PC-3 (cell line): Measurements from ENCODE around the gene IRAG1. TPM values are rescaled to one million over a fixed set of nuclear protein-coding genes. Genes with fewer than 3 reads are reported as not detected.

ENCODE experiments used
- ATAC-seq: fragments of 200-7000 bp; cut with Tn5 transposase; 2 replicates; pipeline ENCODE4 v1.9.1; 2020; ENCODE audit warnings: mild to moderate bottlenecking, moderate library complexity
- BruUV-seq: library from RNA; stranded (reverse); fragments of 400-500 nt; replicated peaks from 2 replicates; lab custom pipeline; 2021; lab: Mats Ljungman, UMichigan
- CTCF ChIA-PET: fragments of 300-600 bp; sonication (Branson Sonifier 250); formaldehyde crosslinking; loops from one replicate; lab custom pipeline; 2022; ENCODE audit warnings: antibody characterized with exemption; lab: Charles Lee
- POLR2A ChIA-PET: fragments of 300-600 bp; sonication (Branson Sonifier 250); formaldehyde crosslinking; loops from one replicate; lab custom pipeline; 2022; ENCODE audit warnings: antibody characterized with exemption; ENCODE audit not compliant: unreplicated experiment; lab: Charles Lee
- DNase-seq: peaks from one replicate; pipeline ENCODE4 v3.0.0-alpha.2; 2015
- H2AFZ ChIP-seq: fragments of 300-600 bp; sonication (generic); 2 replicates; pipeline ENCODE4 v1.6.0; 2016; ENCODE audit warnings: antibody characterized with exemption, low read length
- H3F3A ChIP-seq: fragments of 300-600 bp; sonication (generic); one replicate; pipeline ENCODE4 v1.6.0; 2017; ENCODE audit warnings: antibody characterized with exemption, low read length, control low read depth, mild to moderate bottlenecking; ENCODE audit not compliant: unreplicated experiment
- H3K27ac ChIP-seq: fragments of 300-600 bp; sonication (generic); 2 replicates; pipeline ENCODE4 v1.5.1; 2016; ENCODE audit warnings: mild to moderate bottlenecking, low read length
- H3K27me3 ChIP-seq: fragments of 300-600 bp; sonication (generic); 2 replicates; pipeline ENCODE4 v1.6.1; 2016; ENCODE audit warnings: low read length, mixed read lengths
- H3K36me3 ChIP-seq: fragments of 300-600 bp; sonication (generic); 2 replicates; pipeline ENCODE4 v1.6.1; 2016; ENCODE audit warnings: low read depth, mixed run types, low read length, mixed read lengths
- H3K4me1 ChIP-seq: fragments of 300-600 bp; sonication (generic); 2 replicates; pipeline ENCODE4 v1.5.1; 2016; ENCODE audit warnings: low read length; ENCODE audit not compliant: insufficient read depth
- H3K4me2 ChIP-seq: fragments of 300-600 bp; sonication (generic); 2 replicates; pipeline ENCODE4 v1.6.0; 2016; ENCODE audit warnings: low read length
- H3K4me3 ChIP-seq: fragments of 300-600 bp; sonication (generic); 2 replicates; pipeline ENCODE4 v1.5.1; 2016; ENCODE audit warnings: mild to moderate bottlenecking, low read length, mixed read lengths
- H3K79me2 ChIP-seq: fragments of 300-600 bp; sonication (generic); 2 replicates; pipeline ENCODE4 v1.6.1; 2017; ENCODE audit warnings: low read length, mixed read lengths
- H3K9ac ChIP-seq: fragments of 300-600 bp; sonication (generic); 2 replicates; pipeline ENCODE4 v1.6.0; 2016; ENCODE audit warnings: mild to moderate bottlenecking, low read length
- H3K9me2 ChIP-seq: fragments of 300-600 bp; sonication (generic); replicated peaks from 2 replicates; pipeline ENCODE4 v1.6.1; 2016; ENCODE audit warnings: mixed run types, low read length, mixed read lengths
- H3K9me3 ChIP-seq: fragments of 300-600 bp; sonication (generic); 2 replicates; pipeline ENCODE4 v1.6.1; 2016; ENCODE audit warnings: low read length, mixed read lengths
- H4K20me1 ChIP-seq: fragments of 300-600 bp; sonication (generic); 2 replicates; pipeline ENCODE4 v1.6.1; 2016; ENCODE audit warnings: low read length, mixed read lengths
- EZH2 ChIP-seq: fragments of 300-600 bp; sonication (generic); IDR thresholded peaks from one replicate; pipeline ENCODE4 v1.6.1; 2017; ENCODE audit warnings: antibody characterized with exemption, mild to moderate bottlenecking, low read length; ENCODE audit not compliant: unreplicated experiment
- EZH2phosphoT487 ChIP-seq: fragments of 300-600 bp; sonication (generic); IDR thresholded peaks from 2 replicates; pipeline ENCODE4 v1.6.1; 2018; ENCODE audit warnings: mild to moderate bottlenecking, antibody characterized with exemption, low read length, borderline replicate concordance
- intact Hi-C: fragments of 100-400 bp; cut with micrococcal nuclease; formaldehyde crosslinking; loops from 2 replicates; pipeline ENCODE4 v1.9.0; 2023
- total RNA-seq: library from RNA; depleted of rRNA; stranded (reverse); fragments of >200 nt; gene quantifications from 2 replicates; pipeline ENCODE4 v1.2.3, GENCODE V29; 2014
- TF ChIP-seq, protein P1 (sequence below): fragments of 300-600 bp; sonication (generic); conservative IDR thresholded peaks from 2 replicates; pipeline ENCODE4 v1.5.1; 2017; ENCODE audit warnings: antibody characterized with exemption, low read depth, mild to moderate bottlenecking, low read length

IRAG1 gene
- total RNA-seq, 1 experiment from 2014 or later, result not detected

DNA sequence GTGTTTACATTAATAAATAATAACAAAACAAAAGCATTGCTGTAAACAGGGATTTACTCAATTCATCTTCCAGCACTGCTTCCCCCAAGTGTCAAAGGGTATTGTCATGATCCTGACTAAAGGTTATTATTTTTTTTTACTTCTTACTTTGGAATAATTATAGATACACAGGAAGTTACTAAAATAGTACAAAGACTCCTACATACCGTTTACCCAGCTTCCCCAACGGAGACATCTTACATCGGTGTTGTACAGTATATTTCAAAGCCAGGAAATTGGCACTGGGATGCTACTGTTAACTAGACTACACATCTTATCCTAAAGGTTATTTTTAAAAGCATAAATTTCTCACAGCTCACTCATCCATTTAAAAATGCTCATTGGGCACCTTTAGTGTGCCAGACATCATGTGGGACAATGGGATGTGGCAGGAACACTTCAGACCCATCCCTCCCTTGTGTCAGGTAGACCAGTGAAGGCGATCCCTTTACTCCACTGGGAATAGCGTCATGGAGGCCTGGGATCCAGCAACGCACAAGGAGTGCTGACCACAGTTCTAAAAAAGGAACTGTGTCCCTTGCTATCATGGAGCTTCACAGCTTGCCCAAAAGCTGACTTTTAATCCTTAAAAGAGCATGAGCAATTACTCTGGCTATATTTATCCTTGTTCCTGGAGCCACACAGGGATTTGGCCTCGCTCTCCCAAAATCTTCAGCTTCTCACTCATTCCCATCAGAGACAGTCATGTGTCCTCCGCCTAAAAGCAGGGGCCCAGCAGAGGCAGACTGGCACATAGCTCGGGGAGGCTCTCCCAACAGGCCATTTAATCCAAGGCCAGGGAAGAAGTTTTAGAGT, 3.1 kb upstream of the IRAG1 start:
- Histone ChIP-seq H3K4me3 (no peak overlapping the region), H3K27ac (no peak overlapping the region), H3K36me3 (no peaks in the 10 kb centered on the region), H3K4me1 (no peaks in the 10 kb centered on the region), H3K9ac (no peak overlapping the region), H3K4me2 (no peak overlapping the region), H3F3A (no peaks in the 10 kb centered on the region), H3K79me2 (no peaks in the 10 kb centered on the region), H3K9me2 (no peaks in the 10 kb centered on the region), H4K20me1 (no peaks in the 10 kb centered on the region), H3K9me3 (no peaks in the 10 kb centered on the region), H3K27me3 (no peaks in the 10 kb centered on the region), H2AFZ (no peak overlapping the region)
- no TSS peak for BruUV-seq
- no peak for DNase-seq
- intact Hi-C loops, result no loop called here
- ATAC-seq, result no peak
- CTCF ChIA-PET, result no interaction called here
- TF ChIP-seq EZH2phosphoT487, result no peak
- TF ChIP-seq, protein P1, sequence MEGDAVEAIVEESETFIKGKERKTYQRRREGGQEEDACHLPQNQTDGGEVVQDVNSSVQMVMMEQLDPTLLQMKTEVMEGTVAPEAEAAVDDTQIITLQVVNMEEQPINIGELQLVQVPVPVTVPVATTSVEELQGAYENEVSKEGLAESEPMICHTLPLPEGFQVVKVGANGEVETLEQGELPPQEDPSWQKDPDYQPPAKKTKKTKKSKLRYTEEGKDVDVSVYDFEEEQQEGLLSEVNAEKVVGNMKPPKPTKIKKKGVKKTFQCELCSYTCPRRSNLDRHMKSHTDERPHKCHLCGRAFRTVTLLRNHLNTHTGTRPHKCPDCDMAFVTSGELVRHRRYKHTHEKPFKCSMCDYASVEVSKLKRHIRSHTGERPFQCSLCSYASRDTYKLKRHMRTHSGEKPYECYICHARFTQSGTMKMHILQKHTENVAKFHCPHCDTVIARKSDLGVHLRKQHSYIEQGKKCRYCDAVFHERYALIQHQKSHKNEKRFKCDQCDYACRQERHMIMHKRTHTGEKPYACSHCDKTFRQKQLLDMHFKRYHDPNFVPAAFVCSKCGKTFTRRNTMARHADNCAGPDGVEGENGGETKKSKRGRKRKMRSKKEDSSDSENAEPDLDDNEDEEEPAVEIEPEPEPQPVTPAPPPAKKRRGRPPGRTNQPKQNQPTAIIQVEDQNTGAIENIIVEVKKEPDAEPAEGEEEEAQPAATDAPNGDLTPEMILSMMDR, result no peak
- TF ChIP-seq EZH2, result no peak
- POLR2A ChIA-PET, result no interaction called here

DNA sequence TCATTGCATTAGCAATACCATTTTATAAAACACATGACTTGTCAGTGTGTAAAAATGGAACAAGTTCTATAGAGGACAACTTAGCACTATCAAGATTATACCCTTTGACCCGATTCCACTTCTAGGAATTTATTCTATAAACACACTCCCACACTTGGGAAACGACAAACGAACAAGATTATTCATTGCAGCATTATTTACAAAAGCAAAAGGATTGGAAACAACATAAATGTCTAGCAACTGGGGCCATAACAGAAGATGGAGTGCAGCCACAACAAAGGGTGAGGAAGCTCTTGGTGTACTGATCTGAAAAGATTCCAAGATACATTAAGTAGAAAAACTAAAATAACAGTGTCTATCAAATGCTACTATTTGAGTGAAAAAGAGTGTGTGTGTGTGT, 2.3 kb upstream of the IRAG1 start:
- POLR2A ChIA-PET, result no interaction called here
- H2AFZ ChIP-seq, result no peak overlapping the region
- intact Hi-C loops, result no loop called here

More for the DNA sequence above, 2.3 kb upstream of the IRAG1 start:
- DNase-seq (no peak), ATAC-seq (no peak)
- no peaks in the 10 kb centered on the region for H3K4me1 ChIP-seq
- H3K79me2 ChIP-seq, result no peaks in the 10 kb centered on the region
- H3K9me3 ChIP-seq, result no peaks in the 10 kb centered on the region
- H3K9me2 ChIP-seq, result no peaks in the 10 kb centered on the region
- H3K36me3 ChIP-seq, result no peaks in the 10 kb centered on the region
- no TSS peak for BruUV-seq
- TF ChIP-seq EZH2phosphoT487 (no peak), EZH2 (no peak)
- TF ChIP-seq, protein P1, result no peak
- no peak overlapping the region for H3K27ac ChIP-seq
- CTCF ChIA-PET, result no interaction called here
- H3K4me3 ChIP-seq, result no peak overlapping the region
- H3K4me2 ChIP-seq, result no peak overlapping the region
- no peak overlapping the region for H3K9ac ChIP-seq
- no peaks in the 10 kb centered on the region for H3K27me3 ChIP-seq
- H3F3A ChIP-seq, result no peaks in the 10 kb centered on the region
- H4K20me1 ChIP-seq, result no peaks in the 10 kb centered on the region
